ENCODE data around the gene ADPRHL1.

DNA sequence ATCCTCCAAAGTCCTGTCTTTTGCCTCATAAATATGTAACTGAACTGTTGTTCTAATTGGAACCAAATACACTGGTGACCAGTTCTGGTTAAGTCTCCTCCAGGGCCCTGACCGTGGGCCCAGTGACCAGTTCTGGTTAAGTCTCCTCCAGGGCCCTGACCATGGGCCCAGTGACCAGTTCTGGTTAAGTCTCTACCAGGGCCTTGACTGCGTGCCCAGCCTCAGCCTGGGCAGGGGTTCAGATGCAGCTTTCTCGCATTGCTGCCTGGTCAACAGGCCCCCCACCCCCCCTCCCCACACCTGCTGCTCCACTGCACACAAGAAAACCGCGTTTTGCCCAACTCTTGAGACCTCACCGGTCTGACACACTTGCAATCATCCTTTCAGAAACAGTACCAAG lies 85.5 kb downstream of the ADPRHL1 start:
- TF ChIP-seq, protein P1, sequence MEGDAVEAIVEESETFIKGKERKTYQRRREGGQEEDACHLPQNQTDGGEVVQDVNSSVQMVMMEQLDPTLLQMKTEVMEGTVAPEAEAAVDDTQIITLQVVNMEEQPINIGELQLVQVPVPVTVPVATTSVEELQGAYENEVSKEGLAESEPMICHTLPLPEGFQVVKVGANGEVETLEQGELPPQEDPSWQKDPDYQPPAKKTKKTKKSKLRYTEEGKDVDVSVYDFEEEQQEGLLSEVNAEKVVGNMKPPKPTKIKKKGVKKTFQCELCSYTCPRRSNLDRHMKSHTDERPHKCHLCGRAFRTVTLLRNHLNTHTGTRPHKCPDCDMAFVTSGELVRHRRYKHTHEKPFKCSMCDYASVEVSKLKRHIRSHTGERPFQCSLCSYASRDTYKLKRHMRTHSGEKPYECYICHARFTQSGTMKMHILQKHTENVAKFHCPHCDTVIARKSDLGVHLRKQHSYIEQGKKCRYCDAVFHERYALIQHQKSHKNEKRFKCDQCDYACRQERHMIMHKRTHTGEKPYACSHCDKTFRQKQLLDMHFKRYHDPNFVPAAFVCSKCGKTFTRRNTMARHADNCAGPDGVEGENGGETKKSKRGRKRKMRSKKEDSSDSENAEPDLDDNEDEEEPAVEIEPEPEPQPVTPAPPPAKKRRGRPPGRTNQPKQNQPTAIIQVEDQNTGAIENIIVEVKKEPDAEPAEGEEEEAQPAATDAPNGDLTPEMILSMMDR (IDR thresholded peaks at IDR 0.05): no peak
- TF ChIP-seq ZFX (IDR thresholded peaks at IDR 0.05; ENCODE audit: borderline replicate concordance): no peak

Data from 22Rv1 (cell line).